K562 (cell line): ENCODE results near the gene COMMD1. TPM values are rescaled to one million over a fixed set of nuclear protein-coding genes. Genes with fewer than 3 reads are reported as not detected.

Experiments used
- ARID3A ChIP-seq: IDR thresholded peaks from 2 replicates; pipeline ENCODE4 v1.6.1; 2012; ENCODE audit warnings: low read depth, low read length, improper control_type of control experiment, borderline replicate concordance
- FOXK2 ChIP-seq, 2 experiments: fragments of 450-650 bp; IDR thresholded peaks in 1 of 2; conservative IDR thresholded peaks in 1 of 2; 2 replicates each; pipeline ENCODE4 v1.6.1; 2016; ENCODE audit warnings: low read depth in 2 of 2, mild to moderate bottlenecking in 1 of 2
- GATAD2A ChIP-seq: fragments of 450-650 bp; IDR thresholded peaks from 2 replicates; pipeline ENCODE4 v1.6.1; 2017
- HDAC1 ChIP-seq, 2 experiments: fragments of 450-650 bp; IDR thresholded peaks; 2 replicates each; pipeline ENCODE4 v1.6.1; 2016 to 2017; ENCODE audit warnings: inconsistent platforms in 1 of 2, mild to moderate bottlenecking in 1 of 2, moderate library complexity in 1 of 2
- MAFK ChIP-seq: IDR thresholded peaks from 2 replicates; pipeline ENCODE4 v1.6.1; 2011; ENCODE audit warnings: low read length, improper control_type of control experiment
- MTA1 ChIP-seq: fragments of 450-650 bp; IDR thresholded peaks from 2 replicates; pipeline ENCODE4 v1.6.1; 2017; ENCODE audit warnings: borderline replicate concordance
- MXD1 ChIP-seq: fragments of 250-450 bp; sonication (Bioruptor Pico); IDR thresholded peaks from 2 replicates; pipeline ENCODE4 v1.8.0; 2021; ENCODE audit warnings: borderline replicate concordance, mild to moderate bottlenecking, moderate library complexity; ENCODE audit not compliant: poor library complexity, severe bottlenecking
- NFYB ChIP-seq: IDR thresholded peaks from 2 replicates; pipeline ENCODE4 v1.6.1; 2011; ENCODE audit warnings: mild to moderate bottlenecking, moderate library complexity; ENCODE audit not compliant: insufficient read length; ENCODE audit errors: extremely low read depth
- PHF20 ChIP-seq: fragments of 450-650 bp; IDR thresholded peaks from 2 replicates; pipeline ENCODE4 v1.6.1; 2018; ENCODE audit not compliant: partially characterized antibody
- PHTF2 ChIP-seq: fragments of 250-450 bp; sonication (Bioruptor Pico); IDR thresholded peaks from 2 replicates; pipeline ENCODE4 v1.5.0; 2021; ENCODE audit warnings: mild to moderate bottlenecking
- RBM14 ChIP-seq: fragments of 200-400 bp; formaldehyde crosslinking; IDR thresholded peaks from 2 replicates; pipeline ENCODE4 v1.6.1; 2018; ENCODE audit warnings: low read depth, mild to moderate bottlenecking, low read length, moderate library complexity, borderline replicate concordance; ENCODE audit not compliant: insufficient read depth
- RREB1 ChIP-seq: fragments of 250-450 bp; sonication (Bioruptor Pico); IDR thresholded peaks from 2 replicates; pipeline ENCODE4 v1.4.0; 2020
- SP1 ChIP-seq: sonication (generic); formaldehyde crosslinking; IDR thresholded peaks from 2 replicates; pipeline ENCODE4 v1.8.1; 2022; ENCODE audit warnings: mild to moderate bottlenecking, missing genetic modification reagents
- ZBTB8A ChIP-seq: fragments of 450-650 bp; IDR thresholded peaks from 2 replicates; pipeline ENCODE4 v1.6.1; 2018; ENCODE audit warnings: mild to moderate bottlenecking, moderate library complexity; ENCODE audit not compliant: partially characterized antibody
- ZNF23 ChIP-seq: fragments of 250-450 bp; sonication (Bioruptor Pico); IDR thresholded peaks from 2 replicates; pipeline ENCODE4 v1.4.0; 2020; ENCODE audit warnings: mild to moderate bottlenecking
- ZNF311 ChIP-seq: fragments of 250-450 bp; sonication (Bioruptor Pico); IDR thresholded peaks from 2 replicates; pipeline ENCODE4 v1.4.0; 2020; ENCODE audit warnings: mild to moderate bottlenecking, moderate library complexity
- ZNF384 ChIP-seq: IDR thresholded peaks from 2 replicates; pipeline ENCODE4 v1.6.1; 2012; ENCODE audit warnings: low read depth, low read length, improper control_type of control experiment
- ZNF77 ChIP-seq: fragments of 250-450 bp; sonication (Bioruptor Pico); IDR thresholded peaks from 2 replicates; pipeline ENCODE4 v1.5.0; 2020
- ZSCAN29 ChIP-seq: fragments of 450-650 bp; IDR thresholded peaks from 2 replicates; pipeline ENCODE4 v1.6.1; 2017
- polyA plus RNA-seq, 8 experiments: library from polyadenylated mRNA; depleted of rRNA in 4 of 8; stranded (reverse) in 5 of 8; unstranded in 3 of 8; fragments of >200 nt; fragmentation: Nextera tagmentation in 2 of 8; fragmentation: Illumina TruSeq in 1 of 8; extraction: Ambion mirVana in 2 of 8; extraction: Trizol in 1 of 8; gene quantifications; 2 replicates each; pipeline versions ENCODE4 v1.2.1 to v1.2.3, GENCODE V29; 2011 to 2014; ENCODE audit warnings: inconsistent platforms in 1 of 8, missing spikeins in 1 of 8
- total RNA-seq, 7 experiments: library from RNA; depleted of rRNA in 6 of 7; stranded (reverse); fragments of >200 nt in 6 of 7; fragmentation: Illumina TruSeq in 2 of 7; extraction: Trizol in 2 of 7; gene quantifications; 2 replicates each; pipeline versions ENCODE4 v1.2.1 to v1.2.3, GENCODE V29; 2011 to 2021; ENCODE audit warnings: low replicate concordance in 1 of 7

Gene COMMD1
- total and polyA plus RNA-seq, 9 of the 15 experiments (the other 6 are each of a cell fraction or from before 2014, with no cell fraction given) = 14.4 to 77.0 (median 21.4) TPM

GRCh38 chr2:61888267-61889055 lies 17.0 kb upstream of the COMMD1 start, which contains the start of gene CCT4 (continued):
- TF ChIP-seq NFYB (no peak), ZNF77 (CRISPR knock-in tag) (no peak), ZNF311 (CRISPR knock-in tag) (no peak), HDAC1 (IDR thresholded peaks at IDR 0.05) (peak in 1 of 2 experiments; percentile 87; a peak in 2 of 4 replicates), SP1 (CRISPR knock-in tag) (peak; percentile 85), ZSCAN29 (0 out of 2 replicates have a peak, but pooled peaks have one; percentile 54), RREB1 (peak; percentile 64; the same call in 1 of the 2 replicates), MAFK (peak; percentile 57; the same call in 1 of the 2 replicates), GATAD2A (peak; percentile 85), ARID3A (no peak), MTA1 (peak; percentile 98), RBM14 (peak; percentile 80; the same call in 1 of the 2 replicates), ZNF23 (CRISPR knock-in tag) (no peak), ZNF384 (peak; percentile 97), PHF20 (peak; percentile 99), FOXK2 (conservative IDR thresholded peaks at IDR 0.05 in 1 of 2, IDR thresholded peaks at IDR 0.05 in 1 of 2; ENCODE audit: low read depth in 2 of 2) (peak; percentile 47 to 56; a peak in 2 of 4 replicates), ZBTB8A (no peak), MXD1 (peak; percentile 79), PHTF2 (0 out of 2 replicates have a peak, but pooled peaks have one; percentile 39)
